Vagina (tissue), 2 donors: ENCODE results near the gene CCNDBP1. TPM values are rescaled to one million over a fixed set of nuclear protein-coding genes. Genes with fewer than 3 reads are reported as not detected.
A peak's percentile ranks its signal among the peaks of the same experiment; 100 is the strongest.

ENCODE experiments used
- DNase-seq, 2 donors: peaks; one replicate each; pipeline ENCODE4 v3.0.0-alpha.2; 2017; ENCODE audit errors: extremely low spot score in 2 of 2
- H3K27ac ChIP-seq: fragments of 200-600 bp; sonication (generic); one replicate; pipeline ENCODE4 v1.5.1; 2019
- H3K27me3 ChIP-seq: fragments of 200-600 bp; sonication (generic); one replicate; pipeline ENCODE4 v1.5.1; 2019
- H3K36me3 ChIP-seq, 2 donors: fragments of 200-600 bp; sonication (generic); one replicate each; pipeline ENCODE4 v1.5.1; 2017 to 2019
- H3K4me1 ChIP-seq: fragments of 200-600 bp; sonication (generic); one replicate; pipeline ENCODE4 v1.5.1; 2019
- H3K4me3 ChIP-seq, 2 donors: fragments of 200-600 bp; sonication (generic); 1 replicate in 1 of 2; 2 replicates in 1 of 2; pipeline ENCODE4 v1.5.1; 2016 to 2019
- H3K9me3 ChIP-seq: fragments of 200-600 bp; sonication (generic); one replicate; pipeline ENCODE4 v1.5.1; 2019
- POLR2A ChIP-seq, 2 donors: fragments of 450-650 bp; IDR thresholded peaks; one replicate each; pipeline ENCODE4 v1.6.1; 2017; ENCODE audit warnings: antibody characterized with exemption in 2 of 2, mild to moderate bottlenecking in 2 of 2, moderate library complexity in 2 of 2
- POLR2AphosphoS5 ChIP-seq, 2 donors: sonication (generic); formaldehyde crosslinking; IDR thresholded peaks; one replicate each; pipeline ENCODE4 v1.9.0; 2017; ENCODE audit warnings: antibody characterized with exemption in 2 of 2, mild to moderate bottlenecking in 2 of 2, low read depth in 1 of 2; ENCODE audit not compliant: insufficient read depth in 1 of 2
- intact Hi-C: fragments of 100-400 bp; cut with DNase I; formaldehyde crosslinking; loops from one replicate; pipeline ENCODE4 v1.15.1; 2023
- total RNA-seq: library from RNA; depleted of rRNA; stranded (reverse); fragments of >200 nt; gene quantifications from one replicate; pipeline ENCODE4 v1.2.3, GENCODE V29; 2016
- TF ChIP-seq, protein P1 (sequence below), 3 experiments: fragments of 450-650 bp in 2 of 3; fragments of 200-600 bp in 1 of 3; sonication (generic) in 1 of 3; IDR thresholded peaks; one replicate each; pipeline ENCODE4 v1.5.1; 2017 to 2019; ENCODE audit warnings: antibody characterized with exemption in 3 of 3, mild to moderate bottlenecking in 2 of 3, moderate library complexity in 2 of 3

CCNDBP1 gene
- total RNA-seq, 1 donor from 2014 or later: 43.2 TPM

DNA sequence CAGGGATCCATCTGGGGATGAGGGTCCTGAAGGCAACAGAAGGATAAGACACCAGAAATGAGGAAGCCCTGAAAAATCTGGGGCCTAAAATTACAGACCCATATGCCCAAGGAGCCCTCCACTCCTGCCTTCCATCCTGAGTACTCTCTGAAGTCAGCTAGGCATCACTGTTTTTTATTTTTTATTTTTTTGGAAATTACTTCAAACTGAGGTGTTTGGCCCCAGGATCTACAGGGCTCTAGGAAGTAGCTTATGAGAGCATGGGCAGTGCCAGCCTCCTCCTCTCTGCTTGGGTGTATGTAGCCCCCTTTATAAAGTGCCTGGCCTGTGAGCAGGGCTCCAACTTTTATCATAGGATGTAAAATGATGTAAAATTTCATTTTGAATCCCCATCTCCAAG, 27.7 kb downstream of the CCNDBP1 start:
- Histone ChIP-seq H3K4me3 (no peak overlapping the region), H3K9me3 (no peaks in the 10 kb centered on the region), H3K4me1 (no peaks in the 10 kb centered on the region), H3K27ac (no peak overlapping the region), H3K36me3 (no peaks in the 10 kb centered on the region), H3K27me3 (no peaks in the 10 kb centered on the region)
- TF ChIP-seq POLR2AphosphoS5 (IDR thresholded peaks at IDR 0.05; ENCODE audit: insufficient read depth in 1 of 2, low read depth in 1 of 2): no peak
- TF ChIP-seq, protein P1, sequence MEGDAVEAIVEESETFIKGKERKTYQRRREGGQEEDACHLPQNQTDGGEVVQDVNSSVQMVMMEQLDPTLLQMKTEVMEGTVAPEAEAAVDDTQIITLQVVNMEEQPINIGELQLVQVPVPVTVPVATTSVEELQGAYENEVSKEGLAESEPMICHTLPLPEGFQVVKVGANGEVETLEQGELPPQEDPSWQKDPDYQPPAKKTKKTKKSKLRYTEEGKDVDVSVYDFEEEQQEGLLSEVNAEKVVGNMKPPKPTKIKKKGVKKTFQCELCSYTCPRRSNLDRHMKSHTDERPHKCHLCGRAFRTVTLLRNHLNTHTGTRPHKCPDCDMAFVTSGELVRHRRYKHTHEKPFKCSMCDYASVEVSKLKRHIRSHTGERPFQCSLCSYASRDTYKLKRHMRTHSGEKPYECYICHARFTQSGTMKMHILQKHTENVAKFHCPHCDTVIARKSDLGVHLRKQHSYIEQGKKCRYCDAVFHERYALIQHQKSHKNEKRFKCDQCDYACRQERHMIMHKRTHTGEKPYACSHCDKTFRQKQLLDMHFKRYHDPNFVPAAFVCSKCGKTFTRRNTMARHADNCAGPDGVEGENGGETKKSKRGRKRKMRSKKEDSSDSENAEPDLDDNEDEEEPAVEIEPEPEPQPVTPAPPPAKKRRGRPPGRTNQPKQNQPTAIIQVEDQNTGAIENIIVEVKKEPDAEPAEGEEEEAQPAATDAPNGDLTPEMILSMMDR (IDR thresholded peaks at IDR 0.05): no peak
- TF ChIP-seq POLR2A (IDR thresholded peaks at IDR 0.05): no peak
- intact Hi-C loops: no loop called here
- DNase-seq: no peak

DNA sequence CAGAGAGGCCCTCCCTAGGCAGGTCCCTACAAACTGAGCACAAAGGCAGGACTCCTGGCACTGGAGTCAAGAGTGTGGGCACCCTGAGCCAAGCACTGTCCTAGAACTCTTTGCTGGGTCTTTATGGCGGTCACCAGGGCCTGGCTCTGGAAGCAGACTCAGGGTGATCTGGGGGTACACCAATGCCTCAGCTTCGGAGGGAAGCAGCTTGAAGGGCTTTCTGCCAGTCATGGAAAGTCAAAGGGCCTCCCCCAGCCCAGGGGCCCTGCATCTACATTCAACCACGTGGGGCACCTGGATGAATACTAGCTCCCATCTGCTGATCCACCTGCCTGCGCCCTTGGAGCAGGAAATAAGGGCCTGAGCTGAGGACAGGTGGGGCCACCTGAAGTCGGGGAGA, 28.3 kb downstream of the CCNDBP1 start:
- Histone ChIP-seq H3K27me3 (no peaks in the 10 kb centered on the region), H3K9me3 (no peaks in the 10 kb centered on the region)

DNA sequence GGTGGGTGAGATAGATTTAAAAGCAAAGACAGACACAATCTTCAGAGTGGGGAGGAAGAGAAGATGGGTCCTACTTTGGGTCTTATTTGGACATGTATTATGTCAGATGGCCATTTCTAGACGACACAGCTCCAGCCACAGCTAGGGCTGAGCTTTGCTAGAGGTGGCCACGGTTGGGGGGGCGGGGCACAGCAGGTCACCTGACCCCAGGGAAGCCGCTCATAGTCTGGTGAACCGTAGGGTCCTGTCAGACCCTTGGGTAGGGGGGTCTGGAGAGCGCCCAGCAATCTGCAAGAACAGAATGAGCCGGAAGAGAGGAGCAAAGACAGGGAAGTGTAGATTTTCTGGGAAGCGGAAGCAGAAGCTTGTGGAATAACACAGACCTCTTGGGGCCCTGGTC, 29.0 kb downstream of the CCNDBP1 start:
- Histone ChIP-seq H3K9me3 (no peaks in the 10 kb centered on the region), H3K27ac (no peak overlapping the region), H3K4me1 (no peaks in the 10 kb centered on the region), H3K36me3 (no peaks in the 10 kb centered on the region), H3K4me3 (no peak overlapping the region), H3K27me3 (no peaks in the 10 kb centered on the region)
- TF ChIP-seq POLR2AphosphoS5 (IDR thresholded peaks at IDR 0.05; ENCODE audit: insufficient read depth in 1 of 2, low read depth in 1 of 2) (no peak), POLR2A (IDR thresholded peaks at IDR 0.05) (no peak)
- TF ChIP-seq, protein P1 (IDR thresholded peaks at IDR 0.05): no peak
- intact Hi-C loops: no loop called here
- DNase-seq: no peak

More for the DNA sequence above, 28.3 kb downstream of the CCNDBP1 start:
- no peak overlapping the region for H3K4me3 ChIP-seq
- H3K27ac ChIP-seq: no peak overlapping the region
- TF ChIP-seq POLR2AphosphoS5 (IDR thresholded peaks at IDR 0.05; ENCODE audit: insufficient read depth in 1 of 2, low read depth in 1 of 2) (no peak), POLR2A (IDR thresholded peaks at IDR 0.05) (no peak)
- TF ChIP-seq, protein P1 (IDR thresholded peaks at IDR 0.05): no peak
- no peaks in the 10 kb centered on the region for H3K36me3 ChIP-seq
- DNase-seq: no peak
- intact Hi-C loops: no loop called here
- no peaks in the 10 kb centered on the region for H3K4me1 ChIP-seq

DNA sequence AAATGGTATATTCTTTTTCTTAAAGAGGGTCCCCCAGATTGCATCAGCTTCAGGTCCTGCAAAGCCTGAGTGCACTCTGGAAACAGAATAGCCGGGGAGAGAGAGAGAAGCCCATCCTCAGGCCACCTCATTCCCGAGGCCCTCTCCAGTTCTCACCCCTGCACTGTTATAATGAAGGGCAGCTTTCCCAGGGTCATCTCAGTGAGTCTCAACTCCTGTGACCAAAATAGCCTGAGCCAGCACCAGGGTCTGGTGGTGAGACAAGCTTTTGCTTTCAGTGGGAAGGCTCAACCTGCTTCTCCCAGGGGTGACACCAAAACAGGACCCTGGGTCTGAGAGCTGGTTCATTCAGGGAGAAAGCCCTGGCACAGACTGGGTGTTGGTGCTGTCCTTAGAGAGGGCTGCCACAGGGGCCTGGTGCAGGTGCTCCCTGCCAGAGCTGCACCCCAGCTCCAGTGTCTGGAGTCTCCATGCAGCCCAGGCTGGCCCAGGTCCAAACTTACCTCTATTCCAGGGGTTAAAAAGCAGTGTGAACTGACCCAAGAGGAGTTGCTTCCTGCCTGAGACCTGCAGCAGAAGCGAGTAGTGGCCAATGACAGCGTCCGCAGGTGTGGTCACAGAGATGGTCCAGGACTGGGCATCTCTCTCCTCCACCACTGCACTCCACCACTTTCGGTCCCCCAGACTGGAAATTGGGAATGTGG, 29.5 kb downstream of the CCNDBP1 start:
- H3K27me3 ChIP-seq: no peaks in the 10 kb centered on the region
- no peaks in the 10 kb centered on the region for H3K4me1 ChIP-seq
- TF ChIP-seq POLR2AphosphoS5 (IDR thresholded peaks at IDR 0.05; ENCODE audit: insufficient read depth in 1 of 2, low read depth in 1 of 2) (no peak), POLR2A (IDR thresholded peaks at IDR 0.05) (no peak)
- H3K36me3 ChIP-seq: no peaks in the 10 kb centered on the region
- H3K9me3 ChIP-seq: no peaks in the 10 kb centered on the region
- intact Hi-C loops: no loop called here
- DNase-seq: peak in 1 of 2 donors; percentile 56
- no peak overlapping the region for H3K4me3 ChIP-seq
- H3K27ac ChIP-seq: no peak overlapping the region

DNA sequence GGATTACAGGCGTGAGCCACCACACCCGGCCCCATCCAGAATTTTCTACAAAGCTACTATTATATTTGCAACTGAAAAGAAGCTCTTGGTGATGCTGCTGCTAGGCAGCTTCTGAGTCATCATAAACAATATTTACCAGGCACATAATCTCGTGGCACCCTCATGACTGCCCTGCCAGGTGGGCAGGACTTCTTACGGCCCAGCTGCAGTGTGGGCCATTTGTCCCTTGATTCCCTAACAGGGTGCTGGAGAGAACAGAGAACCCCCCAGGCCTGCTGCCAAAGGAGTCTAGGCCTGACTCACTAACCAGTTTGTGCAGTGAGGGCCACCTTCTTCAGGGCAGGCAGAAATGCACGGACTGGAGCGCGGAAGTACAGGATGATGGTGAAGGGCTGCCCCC, 30.8 kb downstream of the CCNDBP1 start:
- DNase-seq: peak in 1 of 2 donors; percentile 65
- Histone ChIP-seq H3K9me3 (no peaks in the 10 kb centered on the region), H3K27ac (no peak overlapping the region), H3K4me3 (no peak overlapping the region), H3K27me3 (no peaks in the 10 kb centered on the region), H3K36me3 (no peaks in the 10 kb centered on the region), H3K4me1 (no peaks in the 10 kb centered on the region)
- TF ChIP-seq, protein P1 (IDR thresholded peaks at IDR 0.05): no peak
- no peak for TF ChIP-seq POLR2AphosphoS5 (IDR thresholded peaks at IDR 0.05; ENCODE audit: insufficient read depth in 1 of 2, low read depth in 1 of 2)
- no peak for TF ChIP-seq POLR2A (IDR thresholded peaks at IDR 0.05)
- intact Hi-C loops: no loop called here
